Measurements from ENCODE around the gene LZTFL1.

DNA sequence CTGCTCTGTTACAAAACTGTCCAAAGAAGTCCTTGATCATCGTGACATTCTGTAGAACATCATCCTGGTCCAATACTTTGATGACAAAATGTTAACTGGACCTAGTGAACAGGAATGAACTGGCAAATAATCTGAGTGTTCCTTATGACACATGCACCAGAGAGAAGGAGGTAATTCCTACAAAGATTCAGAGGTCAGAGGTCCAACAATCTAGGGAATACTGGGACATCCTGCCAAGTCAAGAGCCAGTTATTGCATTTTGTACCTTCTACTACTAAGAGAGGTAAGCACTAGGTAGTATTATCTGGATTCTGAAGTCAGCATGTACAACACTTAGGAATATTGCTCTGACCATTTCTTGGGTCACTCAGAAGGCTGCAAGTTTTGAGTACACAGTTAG is 20.8 kb downstream of the LZTFL1 start:
- TF ChIP-seq EZH2 (IDR thresholded peaks at IDR 0.05) (no peak), POLR2AphosphoS5 (IDR thresholded peaks at IDR 0.05; ENCODE audit: borderline replicate concordance, low read depth, low read length) (no peak), FOXP2 (optimal IDR thresholded peaks at IDR 0.05; ENCODE audit: control extremely low read depth, extremely low read length, insufficient read depth) (no peak)

Measured in SK-N-MC (cell line).